HG03025 (cell line): ENCODE measurements around the gene STIM1.
"Not testable (repeated sequence)": the region's sequence is repeated elsewhere in the genome, so short reads cannot be mapped to it uniquely, and the experiment has no call there.

Experiments
- ATAC-seq: cut with Tn5 transposase; IDR thresholded peaks from one replicate; pipeline ENCODE4 v1.9.1; 2021; ENCODE audit warnings: mild to moderate bottlenecking, moderate library complexity; ENCODE audit not compliant: unreplicated experiment, low FRiP score

Gene STIM1

DNA sequence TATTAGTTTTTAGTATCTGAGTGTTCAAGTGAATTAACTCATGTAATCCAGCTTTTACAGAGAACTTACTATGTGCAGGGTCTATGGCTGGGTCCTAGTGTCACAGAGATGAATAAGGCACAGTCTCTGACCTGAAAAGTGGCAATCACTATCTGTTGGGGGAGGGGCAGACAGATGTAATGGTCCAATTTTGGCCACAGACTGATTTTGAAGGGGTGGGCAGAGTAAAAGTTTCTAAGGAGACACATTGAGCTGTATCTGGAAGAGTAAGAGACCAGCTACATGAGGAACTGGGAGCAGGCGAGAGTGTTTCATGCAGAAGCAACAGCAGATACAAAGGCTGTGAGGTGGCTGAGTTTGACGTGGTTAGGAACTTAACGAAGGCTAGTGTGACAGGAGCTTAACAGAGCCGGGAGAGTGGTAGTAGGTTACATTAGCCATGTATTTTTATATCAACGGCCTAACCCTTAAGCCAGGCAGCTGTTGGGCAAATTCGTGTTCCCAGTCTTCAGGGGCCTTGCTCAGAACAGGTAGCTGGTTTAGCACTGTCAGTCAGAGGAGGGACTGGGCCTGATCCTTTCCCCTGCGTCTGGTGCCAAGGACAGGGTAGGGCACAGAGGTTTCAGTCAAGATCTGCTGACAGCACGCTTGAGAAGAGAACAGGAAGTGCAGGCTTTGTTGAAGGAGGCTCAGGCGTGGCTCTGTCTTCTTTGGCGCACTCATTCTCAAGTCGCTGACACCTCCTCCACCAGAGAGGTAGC is 1.4 kb upstream of the STIM1 start:
- no peak for ATAC-seq

DNA sequence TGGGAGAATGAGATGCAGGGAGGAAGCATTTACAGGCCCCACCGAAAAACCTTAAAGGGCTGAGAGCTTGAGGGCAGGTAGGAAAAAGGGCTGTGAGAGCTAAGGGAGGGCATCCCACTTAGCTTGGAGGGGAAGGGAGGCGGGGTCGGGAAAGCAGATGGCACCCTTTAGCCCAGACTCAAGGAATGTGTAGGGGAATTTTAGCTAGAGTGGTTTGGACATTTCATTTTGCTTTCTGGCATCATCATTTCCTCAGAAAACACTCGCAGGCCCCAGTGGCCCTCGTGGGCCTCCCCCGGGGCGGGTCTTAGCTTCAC is 846 bp upstream of the STIM1 start:
- no peak for ATAC-seq

DNA sequence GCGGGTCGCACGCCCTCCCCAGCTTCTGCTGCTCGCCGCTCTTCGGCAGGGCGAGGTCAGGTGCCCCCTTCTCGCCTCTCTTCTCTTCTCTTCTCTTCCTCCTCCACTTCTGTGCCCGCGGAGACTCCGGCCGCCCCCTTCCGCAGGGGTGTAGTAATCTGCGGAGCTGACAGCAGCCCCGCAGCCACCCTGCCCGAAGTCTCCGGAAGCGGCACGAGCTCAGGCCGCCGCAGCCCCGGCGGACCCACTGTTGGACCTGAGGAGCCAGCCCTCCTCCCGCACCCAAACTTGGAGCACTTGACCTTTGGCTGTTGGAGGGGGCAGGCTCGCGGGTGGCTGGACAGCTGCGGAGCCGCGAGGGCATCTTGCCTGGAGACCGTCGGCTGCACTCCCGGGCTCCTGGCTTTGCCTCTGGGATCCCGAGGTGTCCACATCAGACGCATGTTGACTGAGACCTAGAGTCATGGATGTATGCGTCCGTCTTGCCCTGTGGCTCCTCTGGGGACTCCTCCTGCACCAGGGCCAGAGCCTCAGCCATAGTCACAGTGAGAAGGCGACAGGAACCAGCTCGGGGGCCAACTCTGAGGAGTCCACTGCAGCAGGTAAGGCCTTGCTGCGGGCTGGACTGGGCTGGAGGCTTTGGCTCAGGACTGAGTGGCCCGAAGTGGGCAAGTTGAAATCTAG is 486 bp downstream of the STIM1 start:
- ATAC-seq, result peak; percentile 14

DNA sequence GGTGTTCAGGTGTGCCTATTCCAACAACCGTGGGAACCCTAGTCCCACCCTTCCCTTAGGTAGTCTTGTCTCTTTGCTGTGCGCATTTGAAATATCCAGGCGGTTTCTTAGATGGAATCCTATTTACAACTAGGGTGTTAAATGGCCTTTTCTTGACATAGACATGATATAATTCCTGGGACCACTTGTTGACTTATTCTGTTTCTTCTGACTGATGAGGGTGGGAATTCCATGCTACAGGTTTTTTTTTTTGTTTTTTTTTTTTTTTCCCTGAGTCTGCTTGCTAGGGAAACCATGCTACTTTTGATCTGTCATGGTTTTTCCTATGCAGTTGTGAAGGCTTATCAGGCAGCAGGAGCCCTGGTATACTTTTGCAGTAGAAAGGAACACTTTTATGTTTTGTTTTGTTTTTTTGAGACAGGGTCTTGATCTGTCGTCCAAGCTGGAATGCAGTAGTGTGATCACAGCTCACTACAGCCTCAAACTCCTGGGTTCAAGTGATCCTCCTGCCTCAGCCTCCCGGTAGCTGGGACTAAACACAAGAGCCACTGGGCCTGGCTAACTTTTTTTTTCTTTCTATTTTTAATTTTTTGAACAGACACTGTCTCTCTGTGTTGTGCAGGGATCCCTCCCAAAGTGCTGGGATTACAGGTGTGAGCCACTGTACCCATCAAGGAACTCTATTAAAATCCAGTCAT is 1.5 kb downstream of the STIM1 start:
- no peak for ATAC-seq

DNA sequence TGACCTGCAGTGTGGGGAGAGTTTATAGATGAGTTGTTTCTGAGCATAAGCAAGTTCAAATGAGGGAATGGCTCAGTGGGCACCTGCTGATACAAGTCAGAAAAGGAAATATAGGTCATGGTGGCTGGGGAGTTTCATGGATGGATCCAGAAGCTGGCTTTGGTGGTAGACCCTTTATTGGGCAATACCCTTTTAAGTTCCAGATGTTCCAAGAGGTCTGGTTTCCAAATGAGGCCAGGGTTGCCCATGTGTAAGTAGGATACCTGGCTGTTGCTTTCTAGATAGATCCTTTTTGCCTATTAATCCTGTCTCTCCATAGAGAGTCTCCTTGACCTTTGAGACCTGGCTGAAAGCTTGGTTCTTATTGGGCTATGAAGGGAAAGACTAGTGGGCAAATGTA is 2.2 kb downstream of the STIM1 start:
- no peak for ATAC-seq

DNA sequence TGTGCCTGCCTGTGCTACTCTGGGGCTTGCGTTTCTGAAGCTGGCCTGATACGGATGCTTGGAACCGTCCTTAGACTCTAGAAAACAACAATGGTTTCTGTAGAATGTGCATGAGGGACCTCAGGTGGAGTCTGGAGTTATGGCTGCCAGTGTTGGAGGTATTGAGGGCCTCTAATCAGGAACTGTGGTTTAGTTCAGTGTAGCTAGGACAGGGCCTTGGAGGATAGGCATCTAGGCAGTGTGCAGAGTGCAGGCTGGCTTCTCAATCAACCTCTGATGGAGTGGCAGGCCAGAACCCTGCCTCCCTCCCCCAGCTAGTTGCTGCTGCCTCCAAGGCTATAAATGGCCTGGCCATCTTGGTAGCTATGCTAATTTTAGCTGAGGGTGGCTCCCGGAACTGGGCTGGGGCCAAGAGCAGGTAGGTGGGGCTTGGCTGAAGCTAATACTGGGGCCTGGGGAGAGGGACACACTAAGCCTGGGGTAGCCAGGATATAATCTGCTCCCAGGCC is 4.0 kb downstream of the STIM1 start:
- peak; percentile 34 for ATAC-seq

DNA sequence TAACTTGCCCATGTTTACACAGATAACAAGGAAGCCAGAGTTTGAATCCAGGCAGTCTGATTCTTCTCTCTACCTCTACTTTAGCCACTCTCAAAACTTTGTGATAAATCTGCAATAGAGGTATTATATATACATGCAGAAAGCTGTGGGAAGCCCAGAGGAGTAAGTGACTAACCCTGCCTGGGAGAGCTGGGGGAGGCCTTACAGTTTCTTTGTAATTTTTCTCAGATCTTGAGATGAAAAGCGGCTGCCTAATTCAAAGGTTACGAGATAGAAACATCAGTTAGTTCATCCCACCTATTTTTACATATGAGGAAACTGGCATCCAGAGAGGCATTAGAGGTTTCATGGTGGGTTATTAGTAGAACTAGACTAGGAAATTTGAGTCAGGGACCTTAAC is 4.9 kb downstream of the STIM1 start:
- ATAC-seq, result no peak

DNA sequence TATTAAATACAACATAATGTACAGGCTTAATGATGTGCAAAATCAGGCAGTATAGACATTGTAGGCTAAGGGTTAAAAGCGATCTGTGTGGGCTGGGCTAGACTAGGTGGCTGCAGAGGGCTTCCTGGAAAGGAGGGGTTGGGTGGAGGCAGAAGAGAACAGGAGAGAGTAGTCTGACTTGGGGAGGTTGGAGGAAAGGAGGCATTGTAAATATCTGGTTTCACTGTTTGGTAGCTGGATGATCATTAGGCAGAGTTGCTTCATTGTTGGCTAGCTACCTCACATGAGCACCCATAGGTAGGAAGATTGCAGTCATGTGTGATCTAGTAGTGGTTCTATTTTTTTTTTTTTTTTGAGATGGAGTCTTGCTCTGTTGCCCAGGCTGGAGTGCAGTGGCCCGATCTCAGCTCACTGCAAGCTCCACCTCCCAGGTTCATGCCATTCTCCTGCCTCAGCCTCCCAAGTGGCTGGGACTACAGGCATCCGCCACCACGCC is 5.5 kb downstream of the STIM1 start:
- not testable (repeated sequence) for ATAC-seq

DNA sequence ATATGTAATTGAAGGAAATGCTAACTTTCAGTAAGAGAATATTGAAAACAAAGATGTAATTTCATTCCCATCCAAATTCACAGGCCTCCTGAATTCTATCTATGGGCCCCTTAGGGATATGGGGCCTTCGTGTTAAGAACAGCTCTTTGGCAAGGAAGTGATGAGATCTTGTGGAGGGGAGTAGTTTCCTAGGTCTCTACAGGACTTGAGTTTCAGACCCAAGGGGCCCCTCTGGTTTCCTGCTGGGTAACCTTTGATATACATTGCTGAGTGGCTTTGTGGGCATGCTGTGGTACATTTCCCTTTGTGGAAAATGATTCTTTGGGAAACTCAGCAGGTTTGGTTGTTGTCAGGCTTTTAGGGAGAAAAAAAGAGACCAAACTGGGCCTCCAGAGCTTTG is 6.2 kb downstream of the STIM1 start:
- ATAC-seq, result no peak

DNA sequence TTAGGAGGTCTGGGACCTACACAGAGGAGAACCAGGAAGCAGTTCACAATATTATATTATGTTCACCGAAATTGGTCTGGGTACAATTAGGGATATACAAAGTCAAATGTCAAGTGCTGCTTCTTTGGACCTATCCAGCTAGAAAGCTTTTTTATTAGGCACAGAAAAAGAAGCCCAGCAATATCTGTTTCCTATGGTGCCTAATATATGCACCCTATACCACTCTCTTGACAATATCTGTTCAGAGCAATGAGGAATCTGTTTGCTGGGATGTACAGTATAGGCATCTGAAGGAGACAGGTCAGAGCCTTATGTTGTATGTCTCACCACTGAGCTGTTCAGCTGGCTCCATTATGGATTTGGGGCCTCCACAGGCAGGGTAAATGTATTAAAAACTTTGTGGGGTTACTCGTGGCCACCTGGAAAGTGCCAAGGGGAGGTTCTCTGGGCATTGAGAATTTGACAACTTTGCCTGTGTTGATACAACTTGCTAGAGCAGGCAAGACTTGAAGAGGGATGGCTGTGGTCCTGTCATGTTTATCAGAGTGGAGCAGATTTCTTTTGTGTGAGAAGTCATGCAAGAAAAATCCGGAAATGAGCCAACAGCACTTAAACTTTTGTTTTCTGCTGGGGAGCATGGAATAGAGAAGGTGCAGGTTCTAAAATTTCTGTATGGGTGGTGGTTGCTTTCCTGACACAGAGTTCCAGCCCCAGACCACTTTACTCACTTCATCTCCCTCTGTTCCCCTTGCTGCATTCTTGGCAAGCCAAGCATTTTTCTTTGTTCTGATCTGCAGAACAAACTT is 10.1 kb downstream of the STIM1 start:
- ATAC-seq, result no peak

DNA sequence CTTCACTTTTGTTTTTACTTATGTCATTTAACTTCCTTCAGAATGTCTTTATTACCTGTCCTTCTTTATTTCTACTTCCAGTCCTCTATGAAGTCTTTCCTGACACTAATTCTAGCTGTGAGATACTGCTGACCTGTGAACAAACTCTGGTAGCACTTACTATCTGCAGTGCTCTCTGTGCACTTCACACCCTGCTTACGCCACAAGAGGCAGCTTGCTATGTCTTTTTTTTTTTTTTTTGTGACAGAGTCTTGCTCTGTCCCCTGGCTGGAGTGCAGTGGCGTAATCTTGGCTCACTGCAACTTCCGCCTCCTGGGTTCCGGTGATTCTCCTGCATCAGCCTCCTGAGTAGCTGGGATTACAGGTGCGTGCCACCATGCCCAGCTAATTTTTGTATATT is 10.7 kb downstream of the STIM1 start:
- no peak for ATAC-seq

DNA sequence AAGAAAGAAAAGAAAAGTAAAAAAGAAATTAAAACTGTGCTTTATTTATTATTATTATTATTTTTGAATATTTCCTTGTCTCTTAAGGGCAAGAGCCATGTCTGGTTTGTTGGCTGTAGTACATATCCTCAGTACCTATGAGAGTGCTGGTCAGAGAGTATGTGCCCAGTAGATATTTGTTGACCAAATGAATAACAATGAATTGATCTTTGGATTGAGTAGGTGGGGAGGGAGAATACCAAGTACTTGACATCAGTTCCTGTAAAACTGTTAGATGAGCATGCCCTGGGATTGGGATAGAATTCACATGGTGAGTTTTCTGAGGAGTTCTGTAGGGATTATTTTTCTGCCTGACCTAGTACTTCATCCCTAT is 11.4 kb downstream of the STIM1 start:
- ATAC-seq, result no peak

DNA sequence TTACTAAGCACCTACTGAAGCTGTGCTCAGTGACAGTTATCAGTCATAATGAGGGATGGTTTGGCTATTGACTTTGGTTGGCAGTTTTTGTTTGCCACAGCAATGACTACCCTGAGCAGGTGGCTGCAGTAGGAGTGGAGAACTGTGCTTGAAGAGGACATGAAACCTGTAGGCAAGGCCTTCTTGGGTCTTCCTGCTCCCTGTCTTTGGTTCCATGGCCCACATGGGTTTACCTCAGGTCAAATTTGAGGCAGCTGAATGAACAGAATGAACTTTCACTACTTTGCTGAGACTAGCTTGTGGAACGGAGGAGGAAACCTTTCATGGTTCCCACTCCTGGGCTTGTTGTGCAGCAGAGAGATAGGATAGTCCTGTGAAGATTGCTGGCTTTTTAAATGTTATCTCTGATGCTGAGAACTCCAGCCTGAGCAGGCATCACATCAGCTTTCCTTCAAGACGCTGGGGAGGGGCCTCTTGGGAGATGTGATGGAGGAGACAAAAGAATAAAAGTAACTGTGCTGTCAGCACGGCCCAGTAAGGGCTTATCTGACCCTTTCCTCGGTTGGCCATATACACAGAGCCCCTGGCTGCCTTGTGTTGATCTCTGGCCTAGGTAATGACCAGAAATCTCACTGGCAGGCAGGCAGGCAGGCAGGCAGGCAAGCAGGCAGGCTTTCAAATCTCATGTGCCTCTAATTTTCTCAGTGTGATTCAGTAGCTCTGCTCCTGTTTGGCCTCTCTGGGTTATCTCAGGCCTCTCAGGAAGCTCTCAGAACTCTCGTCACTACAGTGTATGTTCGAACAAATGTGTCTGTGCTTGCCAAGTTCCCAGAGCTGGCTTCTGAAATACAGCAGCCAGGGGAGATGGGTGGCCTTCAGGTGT is 12.0 kb downstream of the STIM1 start:
- peak; percentile 63 for ATAC-seq

DNA sequence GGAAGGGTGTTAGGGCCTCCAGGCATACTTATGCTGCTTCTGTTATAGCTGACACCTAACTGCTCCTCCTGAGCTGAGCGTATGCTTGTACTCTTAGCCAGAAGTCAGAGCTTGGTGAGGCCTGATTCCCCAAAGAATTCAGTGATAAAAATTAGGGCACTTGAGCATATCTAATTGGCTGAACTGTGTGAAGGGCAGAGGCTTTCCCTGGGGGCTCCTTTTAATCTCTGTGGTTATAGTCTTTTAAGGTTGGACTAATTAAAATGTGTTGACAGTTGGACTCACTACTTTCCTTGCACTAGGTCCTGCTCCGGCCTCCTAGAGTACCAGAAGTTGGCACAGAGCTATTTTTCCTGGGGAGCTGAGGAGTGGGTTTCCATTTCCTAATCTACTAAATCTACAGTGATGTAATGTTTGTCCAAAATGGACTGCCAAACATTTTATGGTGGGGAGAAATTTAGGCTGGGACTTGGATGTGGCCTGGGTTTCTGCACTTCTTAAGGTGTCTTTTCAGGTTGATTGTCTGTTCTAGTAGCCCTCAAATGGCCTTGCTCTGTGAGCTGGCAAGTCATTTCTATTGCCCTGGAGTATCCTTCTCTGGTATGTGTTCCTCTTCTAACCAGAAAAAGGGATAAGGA is 18.4 kb downstream of the STIM1 start:
- ATAC-seq, result no peak

DNA sequence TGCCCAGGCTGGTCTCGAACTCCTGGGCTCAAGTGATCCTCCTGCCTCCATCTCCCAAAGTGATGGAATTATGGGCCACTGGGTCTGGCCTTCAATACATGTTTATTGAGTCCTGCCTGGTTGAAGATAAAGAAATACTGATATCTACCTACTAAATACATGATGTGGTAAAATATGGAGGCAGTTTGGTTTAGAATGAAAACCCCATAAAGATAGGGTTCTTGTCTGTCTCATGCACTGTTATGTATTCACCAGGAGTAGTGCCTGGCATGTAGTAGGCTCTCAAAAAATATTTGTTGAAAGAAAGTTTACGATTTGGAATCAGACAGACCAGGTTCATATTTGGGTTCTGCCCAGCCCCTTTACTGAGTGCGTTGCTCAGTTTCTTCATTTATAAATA is 21.1 kb downstream of the STIM1 start:
- ATAC-seq, result no peak

DNA sequence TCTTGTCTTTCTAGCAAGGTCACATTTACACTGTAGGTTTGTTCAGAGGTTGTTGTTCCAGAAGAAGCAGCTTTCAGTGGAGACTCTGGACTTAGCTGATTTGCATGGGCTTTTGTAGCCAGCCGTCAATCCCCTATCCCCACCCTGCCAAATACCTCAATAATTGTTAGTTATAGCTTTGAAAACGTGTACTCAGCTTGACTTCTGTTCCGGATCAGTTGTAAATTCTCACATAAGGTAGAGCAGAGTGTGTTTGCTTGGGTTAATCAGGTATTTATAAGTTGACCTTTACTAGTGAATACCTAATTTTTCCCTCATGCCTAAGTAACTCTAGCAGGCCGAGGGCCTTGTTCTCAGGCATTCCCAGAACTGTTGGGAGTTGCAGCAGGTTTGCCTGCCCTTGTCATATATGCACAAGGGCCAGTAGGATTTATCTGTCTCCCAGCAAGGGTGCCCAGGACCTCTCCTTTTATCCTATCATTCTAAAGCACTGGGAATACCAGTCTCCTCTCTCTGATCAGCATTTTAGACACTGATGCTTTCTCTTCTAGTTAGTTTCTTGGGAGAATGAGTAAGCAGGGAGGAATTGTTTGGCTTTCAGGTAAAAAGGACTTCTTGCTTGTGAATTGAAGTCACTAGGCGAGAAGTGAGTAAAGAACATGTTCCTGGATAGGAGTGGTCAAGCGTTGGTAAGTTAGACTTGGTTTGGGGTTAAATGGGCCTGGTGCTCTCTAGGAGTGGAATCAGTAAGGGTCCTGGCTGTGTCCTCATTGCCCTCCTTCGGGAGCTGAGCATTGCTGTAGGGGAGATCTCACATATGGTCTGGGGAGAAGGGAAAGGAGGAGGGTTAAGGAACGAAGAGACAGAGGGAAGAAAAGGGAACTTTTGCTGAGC is 22.1 kb downstream of the STIM1 start:
- no peak for ATAC-seq

DNA sequence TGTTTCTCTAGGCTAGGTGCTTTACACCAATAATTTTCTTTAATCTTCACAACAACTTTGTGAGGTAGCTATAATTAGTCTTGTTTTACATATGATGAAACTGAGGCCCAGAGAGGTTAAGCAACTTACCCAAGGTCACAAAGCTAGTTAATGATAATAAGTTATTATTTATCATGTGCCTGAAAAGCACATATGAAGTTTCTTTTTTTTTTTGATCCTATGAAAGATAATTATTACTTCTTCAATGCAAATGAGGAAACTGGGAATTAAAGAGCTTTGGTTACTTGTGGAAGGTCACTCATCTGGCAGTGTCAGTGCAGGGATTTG is 22.8 kb downstream of the STIM1 start:
- ATAC-seq, result no peak

DNA sequence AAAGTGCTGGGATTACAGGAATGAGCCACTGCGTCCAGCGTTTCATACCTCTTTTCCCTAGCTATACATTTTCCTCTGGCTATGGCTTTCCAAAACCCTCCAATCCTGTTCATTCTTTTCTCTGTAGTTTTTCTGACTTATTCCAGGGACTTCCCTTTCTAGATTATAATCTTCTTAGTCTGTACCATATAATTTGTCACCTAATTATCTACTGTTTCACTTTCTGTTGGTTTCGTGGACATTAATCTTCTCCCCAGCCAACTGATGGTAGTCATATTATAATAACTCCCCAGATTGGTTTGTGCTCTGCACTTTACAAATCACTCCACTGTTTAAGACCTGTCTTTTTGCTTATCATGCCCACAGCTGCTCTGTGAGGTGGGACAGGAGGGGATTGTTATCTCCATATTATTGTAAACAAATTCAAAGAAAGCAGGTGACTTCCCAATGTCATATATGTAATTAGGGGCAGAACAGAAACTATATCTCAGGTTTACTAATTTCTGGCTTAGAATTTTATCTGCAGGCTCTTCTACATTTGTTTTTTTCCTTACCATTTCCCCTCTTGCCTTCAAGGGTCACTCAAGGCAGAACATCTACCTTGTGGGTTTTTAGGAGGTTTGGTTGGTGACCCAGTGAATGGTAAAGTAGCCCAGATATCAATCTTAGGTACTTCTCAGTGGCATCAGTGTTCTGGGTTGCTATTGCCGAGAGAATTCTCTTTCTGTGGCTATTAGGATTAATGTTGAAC is 23.9 kb downstream of the STIM1 start:
- no peak for ATAC-seq
